Measurements from ENCODE around the gene MPPE1.

DNA sequence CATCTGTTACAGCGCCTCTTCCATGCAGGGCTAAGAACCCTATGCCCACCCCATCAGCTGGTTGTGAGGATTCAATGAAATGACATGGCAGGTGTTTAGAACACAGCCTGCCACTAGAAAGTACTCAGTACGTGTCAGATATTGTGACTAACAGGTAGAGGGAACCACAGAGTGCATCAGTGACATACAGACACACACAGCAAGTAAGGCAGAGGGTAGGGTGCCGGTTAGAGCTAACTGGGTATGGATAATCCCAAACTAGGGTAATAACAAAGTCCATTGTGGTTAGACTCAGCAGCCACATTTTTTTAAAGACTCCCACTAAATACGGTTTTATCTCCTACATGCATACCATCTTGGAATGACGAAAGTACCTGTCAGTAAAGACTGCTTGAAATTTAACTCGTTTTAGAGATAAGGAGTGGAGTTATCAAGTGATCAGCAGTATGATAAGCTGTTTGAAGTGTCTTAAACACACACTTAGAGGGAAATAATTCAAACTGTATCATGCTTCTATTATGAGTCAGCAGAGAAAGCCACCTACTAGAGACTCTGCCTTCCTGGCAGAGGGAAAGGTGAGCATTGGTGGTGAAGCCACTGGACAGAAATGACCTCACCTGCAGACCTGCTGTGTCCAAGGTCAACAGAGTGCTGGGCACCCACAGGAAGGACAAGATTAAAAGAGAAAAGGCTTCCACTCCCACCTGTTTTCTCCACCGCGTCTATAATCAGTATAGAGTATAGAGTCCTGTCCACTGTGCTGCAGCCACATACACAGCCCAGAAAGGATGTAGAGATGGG is 20.6 kb downstream of the MPPE1 start:
- TF ChIP-seq, protein P1, sequence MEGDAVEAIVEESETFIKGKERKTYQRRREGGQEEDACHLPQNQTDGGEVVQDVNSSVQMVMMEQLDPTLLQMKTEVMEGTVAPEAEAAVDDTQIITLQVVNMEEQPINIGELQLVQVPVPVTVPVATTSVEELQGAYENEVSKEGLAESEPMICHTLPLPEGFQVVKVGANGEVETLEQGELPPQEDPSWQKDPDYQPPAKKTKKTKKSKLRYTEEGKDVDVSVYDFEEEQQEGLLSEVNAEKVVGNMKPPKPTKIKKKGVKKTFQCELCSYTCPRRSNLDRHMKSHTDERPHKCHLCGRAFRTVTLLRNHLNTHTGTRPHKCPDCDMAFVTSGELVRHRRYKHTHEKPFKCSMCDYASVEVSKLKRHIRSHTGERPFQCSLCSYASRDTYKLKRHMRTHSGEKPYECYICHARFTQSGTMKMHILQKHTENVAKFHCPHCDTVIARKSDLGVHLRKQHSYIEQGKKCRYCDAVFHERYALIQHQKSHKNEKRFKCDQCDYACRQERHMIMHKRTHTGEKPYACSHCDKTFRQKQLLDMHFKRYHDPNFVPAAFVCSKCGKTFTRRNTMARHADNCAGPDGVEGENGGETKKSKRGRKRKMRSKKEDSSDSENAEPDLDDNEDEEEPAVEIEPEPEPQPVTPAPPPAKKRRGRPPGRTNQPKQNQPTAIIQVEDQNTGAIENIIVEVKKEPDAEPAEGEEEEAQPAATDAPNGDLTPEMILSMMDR (IDR thresholded peaks at IDR 0.05; ENCODE audit: low read depth, low read length), result no peak
- no peak for TF ChIP-seq EZH2phosphoT487 (IDR thresholded peaks at IDR 0.05; ENCODE audit: low read depth)

Data from OCI-LY3 (cell line).